CD1c-positive myeloid dendritic cell (primary cell): ENCODE measurements around the gene CSNK1D.

ENCODE experiments used
- DNase-seq: peaks from one replicate; pipeline ENCODE4 v3.0.0-alpha.2; 2016; ENCODE audit errors: extremely low spot score

The CSNK1D gene

DNA sequence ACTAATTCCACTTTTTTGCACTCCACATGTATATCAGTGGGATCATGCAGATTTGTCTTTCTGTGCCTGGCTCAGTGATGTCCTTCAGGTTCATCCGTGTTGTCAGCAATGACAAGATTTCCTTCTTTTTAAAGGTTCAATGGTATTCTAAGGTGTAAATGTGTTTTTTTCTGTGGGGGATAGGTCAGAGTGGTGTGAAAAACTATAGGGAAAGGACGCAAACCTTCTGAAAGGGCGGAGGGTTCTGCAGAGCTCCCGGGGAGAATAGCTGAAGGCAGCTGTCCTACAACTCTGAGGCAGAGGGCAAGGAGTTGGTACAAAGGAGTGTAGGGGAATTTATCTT lies 21.9 kb upstream of the CSNK1D start:
- no peak for DNase-seq

DNA sequence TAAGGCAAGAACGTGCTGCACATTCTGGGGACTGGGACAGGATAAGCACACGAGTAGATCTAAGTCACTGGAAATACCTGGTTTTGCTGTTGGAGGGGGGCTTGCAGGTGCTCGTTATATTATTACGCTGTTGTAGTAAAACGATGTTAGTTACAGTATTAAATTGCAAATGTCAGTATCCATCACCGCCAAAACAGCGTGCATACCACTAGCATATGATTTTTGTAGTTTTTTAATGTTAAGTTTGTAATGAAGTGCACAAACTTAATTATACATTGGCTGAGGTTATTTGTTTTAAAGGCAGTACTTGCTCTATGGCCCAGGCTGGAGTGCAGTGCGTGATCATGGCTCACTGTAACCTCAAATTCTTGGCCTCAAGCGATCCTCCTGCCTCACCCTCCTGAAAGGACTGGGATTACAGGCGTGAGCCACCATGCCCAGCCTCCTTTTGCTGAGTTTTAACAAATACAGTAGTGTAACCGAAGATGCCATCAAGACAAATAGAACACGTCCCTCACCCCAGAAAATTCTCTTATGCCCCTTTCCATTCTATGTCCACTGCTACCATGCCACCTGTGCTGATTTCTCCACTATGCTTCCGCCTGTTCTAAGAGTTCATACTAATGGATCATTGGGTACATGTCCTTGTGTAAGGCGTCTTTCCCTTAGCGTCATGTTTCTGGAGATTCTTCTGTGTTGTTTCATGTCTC lies 20.7 kb upstream of the CSNK1D start:
- DNase-seq: no peak

DNA sequence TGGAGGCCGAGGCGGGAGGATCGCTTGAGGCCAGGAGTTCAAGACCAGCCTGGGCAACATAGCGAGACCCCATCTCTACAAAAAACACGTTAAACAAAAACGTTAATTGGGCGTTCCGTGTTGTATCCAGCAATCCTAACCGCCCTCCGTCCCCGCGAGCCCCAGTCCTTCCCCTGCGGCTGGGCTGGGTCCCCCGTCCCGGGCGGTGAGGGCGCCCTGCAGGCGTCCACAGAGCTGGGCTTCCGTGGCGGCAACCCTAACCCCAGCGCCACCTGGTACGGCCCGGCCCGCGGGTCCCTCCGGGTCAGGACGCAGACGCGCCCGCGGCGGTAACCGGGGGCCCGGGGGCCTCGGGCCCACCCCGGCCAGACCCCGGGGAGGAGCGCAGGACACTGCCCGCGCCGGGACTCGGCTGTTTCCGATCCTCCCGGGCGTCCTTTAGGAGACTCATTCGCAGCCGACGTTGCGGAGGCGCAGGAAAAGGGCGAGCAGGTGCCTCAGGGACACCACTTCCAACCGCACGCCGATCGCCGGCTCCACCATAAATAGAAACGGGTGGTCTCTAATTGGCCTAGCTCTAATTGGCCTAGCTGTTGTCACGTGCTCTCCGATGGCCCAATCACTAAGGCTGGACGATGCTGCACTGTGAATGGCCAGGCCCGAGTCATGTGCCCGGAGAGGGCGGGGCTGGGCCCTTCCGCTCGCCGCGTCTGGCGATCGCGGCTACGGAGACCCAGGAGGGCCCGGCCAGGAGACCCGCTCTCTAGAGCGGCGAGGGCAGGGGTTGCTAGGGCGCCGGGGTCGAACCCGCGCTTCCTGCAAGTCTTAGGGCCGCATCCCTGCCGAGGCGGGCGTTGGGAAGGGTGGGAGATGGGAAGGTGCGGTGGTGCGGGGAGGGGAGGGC lies 19.0 kb upstream of the CSNK1D start:
- DNase-seq: peak; percentile 97

DNA sequence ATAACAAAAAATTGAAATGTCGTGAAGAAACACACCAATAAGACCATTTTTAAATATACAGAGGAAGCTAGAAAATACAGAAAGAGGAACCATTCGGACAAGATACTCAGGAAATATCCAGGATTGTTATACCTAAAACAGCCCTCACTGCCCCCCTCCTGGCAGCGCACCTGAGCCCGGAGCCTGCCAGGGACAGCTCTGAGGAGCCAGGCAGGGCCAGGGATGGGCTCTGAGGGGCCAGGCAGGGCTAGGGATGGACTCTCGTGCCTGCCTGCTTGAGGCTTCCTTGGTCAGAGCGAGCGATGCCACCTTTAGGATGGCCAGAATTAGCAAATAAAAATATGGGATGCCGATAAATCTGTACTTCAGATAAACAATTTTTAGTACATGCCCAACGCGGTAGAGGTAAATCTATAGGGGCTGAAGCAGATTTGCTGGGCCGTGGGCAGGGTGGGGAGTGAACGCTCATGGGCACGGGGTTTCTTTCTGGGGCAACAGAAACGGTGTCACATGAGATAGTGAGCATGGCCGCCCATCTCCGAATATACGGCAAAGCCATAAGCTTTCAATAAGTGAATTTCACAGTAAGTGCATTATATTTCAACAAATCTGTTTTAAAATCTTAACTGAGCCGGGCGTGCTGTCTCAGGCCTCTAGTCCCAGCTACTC lies 18.2 kb upstream of the CSNK1D start:
- peak; percentile 22 for DNase-seq

DNA sequence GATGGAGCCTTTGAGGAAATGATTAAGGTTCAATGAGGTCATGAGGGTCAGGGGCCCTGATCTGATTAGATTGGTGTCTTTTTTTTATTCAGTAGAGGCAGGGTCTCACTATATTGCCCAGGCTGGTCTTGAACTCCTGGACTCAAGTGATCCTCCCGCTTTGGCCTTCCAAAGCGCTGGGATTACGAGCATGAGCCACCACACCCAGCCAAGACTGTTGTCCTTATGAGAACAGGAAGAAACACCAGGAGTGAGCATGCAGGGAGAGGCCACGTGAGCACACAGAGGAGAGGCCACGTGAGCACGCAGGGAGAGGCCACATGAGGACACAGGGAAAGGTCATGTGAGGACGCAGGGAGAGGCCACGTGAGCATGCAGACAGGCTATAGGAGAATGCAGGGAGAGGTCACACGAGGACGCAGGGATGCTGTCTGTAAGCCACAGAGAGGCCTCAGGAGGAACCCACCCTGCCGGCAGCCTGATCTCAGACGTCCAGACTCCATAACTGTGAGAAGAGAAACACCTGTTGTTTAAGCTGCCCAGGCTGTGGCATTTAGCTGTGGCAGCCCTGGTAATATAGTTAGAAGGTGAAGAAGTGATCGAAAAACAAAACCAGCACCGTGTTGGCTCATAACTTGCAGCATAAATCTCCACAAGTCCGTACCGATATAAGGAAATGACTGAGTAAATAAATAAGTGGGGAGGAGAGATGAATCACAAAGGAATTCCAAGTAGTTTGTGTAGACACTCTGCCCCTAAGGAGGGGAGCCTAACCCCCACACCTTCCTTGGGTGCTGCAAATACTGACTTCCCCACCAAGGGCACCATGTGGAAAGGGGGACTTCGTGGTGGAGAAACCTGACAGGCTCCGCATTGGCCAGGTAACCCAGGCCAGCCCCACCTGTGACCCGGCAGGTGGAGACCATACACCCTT lies 14.6 kb upstream of the CSNK1D start:
- DNase-seq: peak; percentile 50

DNA sequence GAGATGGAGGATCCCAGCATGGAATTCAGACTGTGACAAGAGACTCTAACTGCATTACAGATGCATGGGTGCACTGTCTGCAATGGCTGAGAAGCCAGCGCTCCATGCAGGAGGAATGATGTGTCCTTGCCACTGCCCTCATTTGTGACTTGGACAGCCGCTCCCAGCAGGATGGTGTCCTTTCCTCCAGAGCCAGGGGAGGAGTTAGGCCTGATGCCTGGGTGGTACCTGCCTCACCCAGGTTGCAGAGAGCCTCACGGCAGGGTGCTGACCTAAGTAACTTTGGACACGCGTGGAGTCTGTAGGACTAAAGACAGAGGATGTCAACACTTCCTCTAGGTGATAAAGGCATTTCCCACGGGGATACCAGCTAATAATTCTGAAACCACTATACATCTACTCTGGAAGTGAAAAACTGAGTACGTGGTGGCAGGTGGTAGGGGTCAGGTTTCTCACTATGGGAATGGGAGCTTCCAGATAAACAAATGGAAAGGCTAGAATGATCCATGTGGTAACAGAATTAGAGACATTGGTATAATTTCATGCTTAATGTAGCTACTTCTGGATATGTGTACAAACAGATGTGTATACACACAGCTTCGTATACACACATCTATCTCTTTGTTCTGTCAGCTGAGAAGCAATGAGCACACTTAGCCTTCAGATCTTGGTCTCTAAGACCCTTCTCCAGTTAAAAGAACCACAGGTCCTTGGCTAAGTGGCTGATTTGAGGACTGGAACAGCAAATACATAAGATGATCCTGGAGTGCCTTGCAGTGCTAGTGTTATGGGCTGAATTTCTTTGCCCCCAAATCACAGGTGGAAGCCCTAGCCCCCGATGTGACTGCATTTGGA lies 13.7 kb upstream of the CSNK1D start:
- no peak for DNase-seq

DNA sequence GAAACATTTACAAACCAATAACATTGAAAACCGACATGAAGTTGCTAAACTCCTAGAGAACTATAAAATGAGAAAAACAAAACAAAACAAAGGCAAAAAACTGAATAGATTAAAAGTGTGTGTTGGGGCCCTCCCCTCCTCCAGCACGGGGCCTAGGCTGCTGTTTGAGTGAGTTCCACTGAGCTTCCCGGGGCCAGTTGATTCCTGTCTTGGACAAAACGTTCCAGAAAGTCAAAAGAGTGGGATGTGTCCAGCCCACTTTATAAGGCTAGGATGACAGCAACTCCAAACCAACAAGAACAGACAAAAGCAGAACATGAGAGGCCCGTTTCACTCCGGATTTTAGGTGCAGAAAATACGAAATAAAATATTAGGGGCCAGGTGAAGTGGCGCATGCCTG lies 11.6 kb upstream of the CSNK1D start:
- DNase-seq: no peak

DNA sequence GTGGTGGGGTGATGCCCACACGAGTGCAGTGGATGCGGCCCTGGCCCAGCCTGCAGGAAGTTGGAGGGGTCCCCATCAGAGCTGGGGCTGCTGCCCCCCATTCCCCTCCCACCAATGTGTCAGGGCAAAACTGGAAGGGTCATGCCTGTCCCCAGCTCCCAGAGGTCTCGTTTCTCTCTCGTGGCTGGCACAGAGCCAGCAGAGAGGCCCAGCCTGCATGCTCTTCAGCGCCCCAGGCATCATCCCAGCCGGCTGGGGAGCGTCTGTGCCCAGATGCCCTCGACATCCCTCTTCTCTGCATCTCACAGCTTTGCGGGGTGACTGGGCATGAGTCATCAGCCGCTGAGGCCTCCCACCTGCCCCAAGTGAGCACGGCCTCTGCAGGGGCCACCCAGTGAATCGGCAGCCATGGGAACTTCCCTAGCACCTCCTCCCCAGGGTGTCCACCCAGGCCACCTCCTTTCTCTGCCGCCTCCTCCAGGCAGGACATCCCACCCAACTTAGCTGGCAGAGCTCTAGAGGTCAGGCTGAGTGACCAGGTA lies 9.8 kb upstream of the CSNK1D start:
- DNase-seq: peak; percentile 80

DNA sequence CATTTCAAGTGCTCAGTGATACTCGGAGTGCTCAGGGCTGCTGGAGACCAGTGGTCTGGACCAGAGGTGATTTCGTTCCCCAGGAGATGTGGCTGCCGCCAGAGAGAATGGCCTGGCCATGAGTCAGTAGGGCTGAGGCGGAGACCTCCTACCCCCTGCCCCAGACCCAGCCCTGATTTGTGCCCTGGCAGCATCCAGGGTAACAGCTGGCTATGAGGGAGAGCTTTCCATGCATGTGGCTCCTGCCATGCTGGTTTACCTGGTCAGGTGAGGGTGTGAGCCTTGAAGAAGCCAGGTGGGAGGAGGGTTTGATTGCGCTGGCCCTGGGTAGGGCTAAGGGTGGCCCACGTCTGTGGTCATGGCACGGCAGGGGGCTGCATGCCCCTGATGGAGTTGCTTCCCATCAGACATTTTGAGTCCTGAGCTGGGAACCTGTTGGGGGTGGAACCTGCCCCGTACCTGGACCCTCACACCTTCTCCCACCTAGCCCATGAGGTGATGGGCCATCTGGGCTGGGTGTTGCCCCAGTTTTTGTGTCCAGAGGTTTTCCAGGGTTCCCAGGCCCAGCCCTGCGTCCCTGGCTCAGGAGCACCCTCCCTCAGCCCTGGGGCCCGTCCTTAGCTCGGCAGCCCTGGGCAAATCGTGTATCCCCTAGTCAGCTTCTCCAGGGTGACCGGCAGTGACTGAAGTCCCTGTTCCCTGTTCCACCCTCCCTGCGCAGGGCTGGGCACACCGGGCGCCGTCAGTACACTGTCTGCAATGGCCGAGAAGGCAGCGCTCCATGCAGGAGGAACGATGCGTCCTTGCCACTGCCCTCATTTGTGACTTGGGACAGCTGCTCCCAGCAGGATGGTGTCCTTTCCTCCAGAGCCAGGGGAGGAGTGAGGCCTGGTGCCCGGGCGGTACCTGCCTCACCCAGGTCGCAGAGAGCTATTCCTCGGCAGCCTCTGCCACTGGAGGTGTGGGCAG lies 9.0 kb upstream of the CSNK1D start:
- DNase-seq: no peak

DNA sequence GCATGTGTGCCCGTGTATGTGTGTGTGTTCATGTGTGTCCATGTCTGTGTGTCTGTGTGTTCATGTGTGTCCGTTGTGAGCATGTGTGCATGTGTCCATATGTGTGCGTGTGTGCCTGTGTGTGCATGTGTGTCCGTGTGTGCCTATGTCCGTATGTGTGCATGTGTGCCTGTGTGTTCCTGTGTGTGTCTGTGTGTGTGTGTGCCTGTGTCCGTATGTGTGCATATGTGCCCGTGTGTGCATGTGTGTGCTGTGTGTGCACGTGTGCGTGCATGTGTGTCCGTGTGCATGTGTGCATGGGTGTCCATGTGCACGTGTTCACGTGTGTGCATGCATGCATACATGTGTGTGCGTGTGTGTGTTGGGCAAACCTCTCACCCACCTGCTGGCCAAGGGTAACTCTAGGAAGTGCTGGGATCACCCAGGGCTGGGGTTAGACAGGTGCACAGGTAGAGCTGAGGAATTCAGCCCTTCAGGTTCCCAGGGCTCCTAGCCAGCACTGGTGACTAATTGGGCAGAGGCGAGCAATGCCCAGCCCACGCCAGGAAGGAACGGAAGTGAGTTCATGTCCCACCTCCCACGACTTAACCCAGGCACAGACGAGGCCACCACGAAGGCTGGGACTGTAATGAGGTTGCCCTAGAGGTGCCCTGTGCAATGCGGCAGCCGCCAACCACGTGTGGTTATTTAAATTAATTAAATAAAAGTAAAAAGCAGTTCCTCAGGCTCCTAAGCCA lies 8.2 kb upstream of the CSNK1D start:
- DNase-seq: peak; percentile 92

DNA sequence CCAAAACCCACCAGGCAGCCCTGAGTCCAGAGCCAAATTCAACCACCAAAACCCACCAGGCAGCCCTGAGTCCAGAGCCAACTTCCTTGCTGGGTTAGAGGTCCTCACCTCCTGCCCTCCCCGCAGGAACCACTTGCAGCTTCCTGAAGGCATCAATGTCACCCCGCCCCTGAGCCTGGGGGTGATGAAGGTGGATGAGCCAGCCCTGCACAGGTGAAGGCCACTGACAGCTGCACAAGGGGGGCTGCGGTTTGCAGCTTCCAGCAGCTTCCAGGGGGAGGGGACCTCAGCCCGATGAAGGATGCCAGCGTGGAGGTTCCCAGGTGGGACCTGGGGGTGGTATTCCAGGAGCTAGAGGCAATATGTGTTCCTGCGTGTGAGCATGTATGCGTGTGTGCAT lies 7.6 kb upstream of the CSNK1D start:
- DNase-seq: no peak

DNA sequence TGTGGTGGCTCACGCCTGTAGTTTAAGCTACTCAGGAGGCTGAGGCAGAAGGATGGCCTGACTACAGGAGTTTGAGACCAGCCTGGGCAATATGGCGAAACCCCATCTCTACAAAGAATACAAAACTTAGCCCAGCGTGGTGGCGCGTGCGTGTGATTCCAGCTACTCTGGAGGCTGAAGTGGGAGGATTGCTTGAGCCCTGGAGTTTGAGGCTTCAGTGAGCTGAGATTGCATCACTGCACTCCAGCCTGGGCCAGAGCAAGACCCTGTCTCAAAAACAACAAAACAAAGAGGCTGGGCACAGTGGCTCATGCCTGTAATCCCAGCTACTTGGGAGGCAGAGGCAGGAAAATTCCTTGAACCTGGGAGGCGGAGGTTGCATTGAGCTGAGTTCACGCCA lies 7.0 kb upstream of the CSNK1D start:
- no peak for DNase-seq

DNA sequence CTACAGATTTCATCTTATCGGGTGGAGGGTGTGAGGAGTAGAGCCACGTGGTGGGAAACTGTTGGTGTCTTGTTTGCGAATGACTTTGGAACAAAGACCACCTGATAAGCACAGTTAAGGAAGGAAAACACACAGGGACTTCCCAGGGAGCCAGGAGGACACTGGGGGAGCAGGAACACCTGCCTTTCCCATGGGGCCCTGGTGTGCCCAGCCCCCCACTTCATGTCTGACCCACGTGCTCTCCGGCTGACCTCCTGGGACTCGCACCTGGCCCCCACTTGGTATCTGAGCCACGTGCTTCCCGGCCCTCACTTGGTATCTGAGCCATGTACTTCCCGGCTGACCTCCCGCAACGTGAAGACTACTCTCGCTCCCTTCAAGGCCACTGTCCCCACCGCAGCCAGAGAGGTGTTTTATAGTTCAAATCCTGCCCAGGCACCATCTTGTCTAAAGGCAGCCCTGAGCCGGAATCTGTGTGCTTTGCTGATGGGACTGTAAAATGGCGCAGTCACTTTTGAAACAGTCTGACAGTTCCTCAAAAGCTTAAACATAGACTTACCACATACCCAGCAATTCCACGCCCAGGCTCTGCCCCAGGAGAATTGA lies 5.4 kb upstream of the CSNK1D start:
- peak; percentile 83 for DNase-seq

DNA sequence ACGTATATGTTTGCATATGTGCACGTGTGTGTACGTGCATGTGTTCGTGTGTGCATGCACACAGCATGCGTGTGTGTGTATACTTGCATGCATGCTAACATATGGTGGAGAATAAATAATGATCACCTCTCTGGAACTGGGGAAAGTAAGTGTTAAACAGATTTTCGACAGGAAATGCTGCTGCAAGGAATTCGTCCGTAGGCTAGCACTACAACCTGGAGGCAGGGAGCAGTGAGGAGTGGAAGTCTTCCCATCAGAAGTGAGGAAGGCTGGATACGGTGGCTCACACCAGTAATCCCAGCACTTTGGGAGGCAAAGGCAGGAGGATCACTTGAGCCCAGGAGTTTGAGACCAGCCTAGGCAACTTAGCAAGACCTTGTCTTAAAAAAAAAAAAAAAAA lies 4.8 kb upstream of the CSNK1D start:
- DNase-seq: no peak

DNA sequence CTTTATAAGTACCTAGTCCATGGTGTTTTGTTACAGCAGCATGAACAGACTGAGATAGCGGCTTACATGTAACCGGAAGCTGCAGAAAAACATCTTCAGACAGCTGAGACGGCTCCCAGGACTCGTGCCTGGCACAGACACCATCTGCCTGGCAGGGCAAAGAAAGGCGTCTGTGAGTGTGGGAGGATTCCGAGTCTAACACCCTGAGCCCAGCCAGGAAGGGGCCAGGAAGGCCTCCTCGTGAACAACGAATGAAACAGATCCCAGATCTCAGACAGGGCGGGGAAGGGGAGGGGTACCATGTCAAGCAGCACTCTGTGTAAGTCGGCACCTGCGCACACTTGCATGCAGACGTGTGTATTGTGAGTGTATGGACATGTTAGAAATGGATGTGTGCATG lies 4.4 kb upstream of the CSNK1D start:
- no peak for DNase-seq

DNA sequence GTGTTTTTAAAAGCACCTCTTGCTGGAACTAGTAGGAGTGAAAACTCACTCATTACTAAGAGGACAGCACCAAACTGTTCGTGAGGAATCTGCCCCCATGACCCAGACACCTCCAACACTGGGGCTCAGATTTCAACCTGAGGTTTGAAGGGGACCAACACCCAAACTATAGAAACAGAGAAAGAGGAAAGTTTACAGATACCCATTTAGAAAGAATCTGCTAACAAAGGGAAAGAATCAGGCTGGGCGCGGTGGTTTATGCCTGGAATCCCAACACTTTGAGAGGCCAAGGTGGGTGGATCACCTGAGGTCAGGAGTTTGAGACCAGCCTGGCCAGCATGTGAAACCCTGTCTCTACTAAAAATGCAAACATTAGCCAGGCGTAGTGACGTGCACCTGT lies 3.4 kb upstream of the CSNK1D start:
- DNase-seq: no peak

DNA sequence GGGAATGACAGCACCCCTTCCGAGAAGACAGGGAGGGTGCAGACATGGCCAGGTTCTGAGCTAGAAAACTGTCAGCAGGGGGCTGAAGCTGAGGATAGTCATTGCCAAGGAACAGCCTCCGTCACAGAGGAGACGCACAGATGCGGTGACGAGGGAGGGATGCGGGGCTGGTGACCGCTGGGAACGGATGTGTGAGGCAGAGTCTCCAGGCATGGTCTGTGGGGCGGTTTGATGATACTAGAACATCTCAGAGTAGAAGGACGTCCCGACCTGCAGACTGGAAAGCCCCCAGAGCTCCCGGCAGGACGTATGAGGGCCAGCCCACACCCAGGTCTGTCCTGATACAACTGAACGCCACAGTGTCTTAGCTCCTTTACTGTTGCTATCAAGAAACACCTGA lies 1.8 kb upstream of the CSNK1D start:
- no peak for DNase-seq
